Activated CD4-positive, CD25-positive, alpha-beta regulatory T cell (primary cell): Measurements from ENCODE around the gene DHX35.
A peak's percentile ranks its signal among the peaks of the same experiment; 100 is the strongest.

Experiments
- DNase-seq, 4 experiments: peaks; one replicate each; lab custom pipeline; 2025; lab: John Stamatoyannopoulos, UW

Gene DHX35

GRCh38 chr20:39059036-39059435, 96.9 kb downstream of the DHX35 start:
- DNase-seq = no peak

GRCh38 chr20:39066471-39067242, 104.5 kb downstream of the DHX35 start:
- DNase-seq = no peak

GRCh38 chr20:39067526-39068216, 105.5 kb downstream of the DHX35 start:
- DNase-seq = no peak

GRCh38 chr20:39069976-39070375, 107.8 kb downstream of the DHX35 start:
- DNase-seq = no peak

- no peak for DNase-seq
Observed at GRCh38 chr20:39070484-39071231, 108.5 kb downstream of the DHX35 start.

GRCh38 chr20:39072132-39072531, 110.0 kb downstream of the DHX35 start:
- no peak for DNase-seq

- DNase-seq = no peak
Observed at GRCh38 chr20:39072653-39073052, 110.5 kb downstream of the DHX35 start.

- no peak for DNase-seq
Observed at GRCh38 chr20:39075731-39076130, 113.6 kb downstream of the DHX35 start.

- no peak for DNase-seq
Observed at GRCh38 chr20:39076958-39077357, 114.8 kb downstream of the DHX35 start.

- DNase-seq = no peak
Observed at GRCh38 chr20:39080326-39080725, 118.2 kb downstream of the DHX35 start.

- peak; percentile 58 to 77 (median 64) for DNase-seq
Observed at GRCh38 chr20:39081255-39081654, 119.1 kb downstream of the DHX35 start.

- no peak for DNase-seq
Observed at GRCh38 chr20:39082622-39083398, 120.7 kb downstream of the DHX35 start.

GRCh38 chr20:39083761-39084160, 121.6 kb downstream of the DHX35 start:
- no peak for DNase-seq

- no peak for DNase-seq
Observed at GRCh38 chr20:39089029-39089428, 126.9 kb downstream of the DHX35 start.
